Esophagus squamous epithelium (tissue), 5 donors: ENCODE measurements around the gene SYF2. TPM values are rescaled to one million over a fixed set of nuclear protein-coding genes. Genes with fewer than 3 reads are reported as not detected.

ENCODE experiments used
- DNase-seq: peaks from one replicate; lab custom pipeline; 2025; lab: John Stamatoyannopoulos, UW
- H3K27ac ChIP-seq, 4 donors: fragments of 200-600 bp; sonication (generic); one replicate each; pipeline ENCODE4 v1.5.1; 2016 to 2019; ENCODE audit warnings: mild to moderate bottlenecking in 1 of 4
- H3K27me3 ChIP-seq, 4 donors: fragments of 200-600 bp; sonication (generic); 1 replicate in 3 of 4; 2 replicates in 1 of 4; pipeline versions ENCODE4 v1.5.1 to v1.6.0; 2017 to 2021; ENCODE audit warnings: antibody characterized with exemption in 1 of 4
- H3K36me3 ChIP-seq, 3 donors: fragments of 200-600 bp; sonication (generic); one replicate each; pipeline ENCODE4 v1.5.1; 2016 to 2019
- H3K4me1 ChIP-seq, 3 donors: fragments of 200-600 bp; sonication (generic); one replicate each; pipeline ENCODE4 v1.5.1; 2017 to 2019
- H3K4me3 ChIP-seq, 4 donors: fragments of 200-600 bp; sonication (generic); 1 replicate in 3 of 4; 2 replicates in 1 of 4; pipeline ENCODE4 v1.5.1; 2016 to 2019; ENCODE audit warnings: mild to moderate bottlenecking in 2 of 4, moderate library complexity in 1 of 4
- H3K9me3 ChIP-seq, 3 donors: fragments of 200-600 bp; sonication (generic); one replicate each; pipeline ENCODE4 v1.5.1; 2016 to 2019
- CTCF ChIP-seq, 6 experiments: fragments of 450-650 bp in 4 of 6; fragments of 200-600 bp in 2 of 6; sonication (generic) in 2 of 6; IDR thresholded peaks; one replicate each; pipeline ENCODE4 v1.5.1; 2016 to 2019; ENCODE audit warnings: antibody characterized with exemption in 6 of 6, mild to moderate bottlenecking in 4 of 6, moderate library complexity in 4 of 6
- POLR2A ChIP-seq, 4 donors: fragments of 450-650 bp; IDR thresholded peaks; one replicate each; pipeline ENCODE4 v1.6.1; 2017; ENCODE audit warnings: antibody characterized with exemption in 4 of 4, mild to moderate bottlenecking in 4 of 4, moderate library complexity in 3 of 4
- WGBS, 2 donors: methylation state at CpG; one replicate each; pipeline ENCODE4 v1.1.5; 2018; 5-methylcytosine and 5-hydroxymethylcytosine counted together
- intact Hi-C: fragments of 100-400 bp; cut with DNase I; formaldehyde crosslinking; loops from one replicate; pipeline ENCODE4 v1.15.0; 2022
- total RNA-seq, 4 donors: library from RNA; depleted of rRNA; stranded (reverse); fragments of >200 nt; gene quantifications; one replicate each; pipeline ENCODE4 v1.1.0, GENCODE V29; 2016
- donor health status: DM: yes; HTN: yes; CAD: no.

Gene SYF2
- total RNA-seq, 4 donors from 2014 or later, result 14.5 to 53.2 (median 37.1) TPM

- DNase-seq, result no peak
- Histone ChIP-seq H3K4me3 (no peak overlapping the region), H3K9me3 (no peaks in the 10 kb centered on the region), H3K27me3 (no peaks in the 10 kb centered on the region), H3K36me3 (no peaks in the 10 kb centered on the region), H3K27ac (no peak overlapping the region), H3K4me1 (peaks cover 0 to 7% (median 0%) of the 10 kb centered on the region in 3 donors)
- 87 to 91% methylated on average over 17 to 18 of the region's 18 CpGs for WGBS, 2 donors
- intact Hi-C loops, result no loop called here
- TF ChIP-seq CTCF (IDR thresholded peaks at IDR 0.05) (no peak), POLR2A (IDR thresholded peaks at IDR 0.05) (no peak)
Measured at GRCh38 chr1:25255706-25256577, 23.6 kb upstream of the SYF2 start.

- no peaks in the 10 kb centered on the region for H3K27me3 ChIP-seq
- no peak for DNase-seq
- H3K4me3 ChIP-seq, result no peak overlapping the region
- WGBS, 2 donors, result 62 to 80% methylated on average over 2 of the region's 2 CpGs
- no peak overlapping the region for H3K27ac ChIP-seq
- no peaks in the 10 kb centered on the region for H3K4me1 ChIP-seq
- TF ChIP-seq CTCF (IDR thresholded peaks at IDR 0.05), result no peak
- no peak for TF ChIP-seq POLR2A (IDR thresholded peaks at IDR 0.05)
- intact Hi-C loops, result no loop called here
- no peaks in the 10 kb centered on the region for H3K9me3 ChIP-seq
- no peaks in the 10 kb centered on the region for H3K36me3 ChIP-seq
Measured at GRCh38 chr1:25253911-25254310, 21.6 kb upstream of the SYF2 start.

- Histone ChIP-seq H3K9me3 (no peaks in the 10 kb centered on the region), H3K4me1 (peaks cover 13 to 40% (median 20%) of the 10 kb centered on the region in 3 donors), H3K27me3 (no peaks in the 10 kb centered on the region), H3K36me3 (peaks cover 7 to 25% (median 11%) of the 10 kb centered on the region in 3 donors), H3K4me3 (peak overlapping the region; percentile 77 to 91 (median 87)), H3K27ac (peak overlapping the region; percentile 98 to 100 (median 99))
- DNase-seq, result no peak
- intact Hi-C loops, result no loop called here
- no peak for TF ChIP-seq CTCF (IDR thresholded peaks at IDR 0.05)
- 32 to 54% methylated on average over 11 to 22 of the region's 30 CpGs for WGBS, 2 donors
Measured at GRCh38 chr1:25247829-25248754, 15.8 kb upstream of the SYF2 start.

- Histone ChIP-seq H3K4me1 (peaks cover 13 to 48% (median 20%) of the 10 kb centered on the region in 3 donors), H3K27ac (peak within 1 kb of the TSS; percentile 98 to 100 (median 99)), H3K9me3 (no peaks in the 10 kb centered on the region), H3K36me3 (peaks cover 14 to 33% (median 17%) of the 10 kb centered on the region in 3 donors), H3K27me3 (no peaks in the 10 kb centered on the region), H3K4me3 (peak within 1 kb of the TSS; percentile 77 to 91 (median 87))
- TF ChIP-seq POLR2A (IDR thresholded peaks at IDR 0.05) (peak; percentile 63 to 100 (median 98)), CTCF (IDR thresholded peaks at IDR 0.05) (peak in 3 of 6 experiments; percentile 27 to 45 (median 44))
- intact Hi-C loops, result no loop called here
- DNase-seq, result peak; percentile 92
- 0% methylated on average over 8 to 13 of the region's 79 CpGs for WGBS, 2 donors
Measured at GRCh38 chr1:25247024-25247828, 14.9 kb upstream of the SYF2 start, which contains the start of gene RSRP1. Gene RSRP1 (minus strand): TSS chr1:25247454. CDS start chr1:25246963, 491 bp downstream.
